Measurements from ENCODE around the gene ZSWIM2.

ZSWIM2 gene

DNA sequence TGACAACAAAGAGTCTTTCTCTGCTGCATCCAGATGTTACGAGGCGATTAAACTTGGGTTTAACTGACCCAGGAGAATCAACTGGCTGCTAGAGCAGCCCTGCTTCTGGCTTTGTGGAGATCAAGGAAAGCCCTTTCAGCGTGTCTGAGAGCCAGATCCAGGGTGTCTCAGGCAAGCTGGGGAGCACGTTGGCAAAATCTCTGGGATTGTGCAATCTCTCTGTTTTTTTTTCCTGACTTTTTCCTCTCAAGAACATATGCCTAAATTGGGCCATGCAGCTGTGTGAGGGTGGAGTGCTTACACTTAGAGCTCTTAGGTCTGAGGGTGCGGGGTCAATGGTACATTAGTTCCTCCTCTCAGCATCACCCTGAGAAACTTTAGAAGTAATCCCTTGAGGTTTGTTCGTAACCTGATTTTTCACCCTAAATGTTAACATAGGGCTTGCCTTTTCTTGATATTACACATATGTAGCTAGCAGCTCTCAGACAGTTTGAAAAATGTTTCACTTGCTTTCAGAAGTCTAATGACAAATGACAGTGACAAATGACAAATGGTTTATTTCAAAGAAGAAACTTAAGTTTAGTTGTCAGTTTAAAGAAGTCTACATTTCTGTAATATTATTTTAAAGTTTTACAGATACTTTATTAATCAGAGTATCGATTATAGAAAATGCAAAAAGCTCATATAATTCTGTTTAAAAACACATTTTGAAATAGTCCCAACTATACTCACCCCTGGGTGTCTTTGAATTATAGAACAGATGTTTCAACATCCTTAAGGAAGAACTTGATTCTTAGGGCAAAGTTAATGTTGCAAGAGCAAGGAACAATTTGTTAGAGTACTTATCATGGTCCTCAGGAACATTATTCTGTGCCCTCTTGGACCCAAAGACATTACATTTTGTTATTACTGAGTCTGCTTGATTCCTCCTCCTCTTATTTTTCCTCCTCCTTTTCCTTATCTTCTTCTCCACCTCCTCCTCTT, 38.4 kb upstream of the ZSWIM2 start:
- Histone ChIP-seq H4K20me1 (ENCODE audit: insufficient read depth, low read length) (no peaks in the 10 kb centered on the region), H3F3A (ENCODE audit: insufficient read depth, low read length) (no peaks in the 10 kb centered on the region), H3K79me2 (ENCODE audit: insufficient read depth, low read length) (no peaks in the 10 kb centered on the region), H3K36me3 (ENCODE audit: insufficient read depth, low read length) (no peaks in the 10 kb centered on the region), H3K9ac (ENCODE audit: low read length) (no peak overlapping the region), H3K27ac (ENCODE audit: low read depth, low read length, poor library complexity, severe bottlenecking) (no peak overlapping the region), H3K9me2 (ENCODE audit: low read depth, low read length) (no peaks in the 10 kb centered on the region), H3K4me2 (ENCODE audit: low read length) (no peak overlapping the region), H3K4me1 (ENCODE audit: insufficient read depth, low read length, severe bottlenecking) (no peaks in the 10 kb centered on the region), H3K4me3 (ENCODE audit: low read depth, low read length, poor library complexity, severe bottlenecking) (no peak overlapping the region), H3K9me3 (ENCODE audit: low read length) (no peaks in the 10 kb centered on the region), H2AFZ (ENCODE audit: low read length) (no peak overlapping the region), H3K27me3 (ENCODE audit: insufficient read depth, low read length) (no peaks in the 10 kb centered on the region)
- no peak for TF ChIP-seq EZH2 (IDR thresholded peaks at IDR 0.05; ENCODE audit: borderline replicate concordance, low read length)
- TF ChIP-seq, protein P1, sequence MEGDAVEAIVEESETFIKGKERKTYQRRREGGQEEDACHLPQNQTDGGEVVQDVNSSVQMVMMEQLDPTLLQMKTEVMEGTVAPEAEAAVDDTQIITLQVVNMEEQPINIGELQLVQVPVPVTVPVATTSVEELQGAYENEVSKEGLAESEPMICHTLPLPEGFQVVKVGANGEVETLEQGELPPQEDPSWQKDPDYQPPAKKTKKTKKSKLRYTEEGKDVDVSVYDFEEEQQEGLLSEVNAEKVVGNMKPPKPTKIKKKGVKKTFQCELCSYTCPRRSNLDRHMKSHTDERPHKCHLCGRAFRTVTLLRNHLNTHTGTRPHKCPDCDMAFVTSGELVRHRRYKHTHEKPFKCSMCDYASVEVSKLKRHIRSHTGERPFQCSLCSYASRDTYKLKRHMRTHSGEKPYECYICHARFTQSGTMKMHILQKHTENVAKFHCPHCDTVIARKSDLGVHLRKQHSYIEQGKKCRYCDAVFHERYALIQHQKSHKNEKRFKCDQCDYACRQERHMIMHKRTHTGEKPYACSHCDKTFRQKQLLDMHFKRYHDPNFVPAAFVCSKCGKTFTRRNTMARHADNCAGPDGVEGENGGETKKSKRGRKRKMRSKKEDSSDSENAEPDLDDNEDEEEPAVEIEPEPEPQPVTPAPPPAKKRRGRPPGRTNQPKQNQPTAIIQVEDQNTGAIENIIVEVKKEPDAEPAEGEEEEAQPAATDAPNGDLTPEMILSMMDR (IDR thresholded peaks at IDR 0.05; ENCODE audit: low read length): no peak

DNA sequence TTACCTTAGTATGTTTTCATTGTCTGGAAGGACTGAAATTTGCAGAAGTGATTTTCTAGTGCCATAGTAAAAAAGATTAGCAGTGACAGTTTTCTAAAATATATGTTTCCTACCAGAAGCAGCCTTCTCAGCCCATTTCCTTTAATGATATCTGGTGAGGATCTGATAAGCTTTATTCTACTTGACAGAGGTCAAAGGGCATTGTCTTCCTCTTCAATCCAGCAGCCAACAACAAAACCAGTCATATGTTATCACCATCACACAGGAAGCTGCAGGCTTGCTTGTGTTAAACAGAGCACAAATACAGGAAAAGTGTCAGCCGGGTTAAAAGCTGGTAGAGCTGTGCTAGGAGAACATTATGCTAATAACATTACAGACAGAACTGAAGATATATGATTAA, 35.6 kb upstream of the ZSWIM2 start:
- H3K4me1 ChIP-seq (ENCODE audit: insufficient read depth, low read length, severe bottlenecking): no peaks in the 10 kb centered on the region
- TF ChIP-seq EZH2 (IDR thresholded peaks at IDR 0.05; ENCODE audit: borderline replicate concordance, low read length): no peak
- TF ChIP-seq, protein P1 (IDR thresholded peaks at IDR 0.05; ENCODE audit: low read length): no peak
- no peak overlapping the region for H3K27ac ChIP-seq (ENCODE audit: low read depth, low read length, poor library complexity, severe bottlenecking)
- no peak overlapping the region for H3K9ac ChIP-seq (ENCODE audit: low read length)
- no peak overlapping the region for H3K4me3 ChIP-seq (ENCODE audit: low read depth, low read length, poor library complexity, severe bottlenecking)
- no peaks in the 10 kb centered on the region for H3K36me3 ChIP-seq (ENCODE audit: insufficient read depth, low read length)
- no peaks in the 10 kb centered on the region for H3K79me2 ChIP-seq (ENCODE audit: insufficient read depth, low read length)
- no peaks in the 10 kb centered on the region for H4K20me1 ChIP-seq (ENCODE audit: insufficient read depth, low read length)
- no peaks in the 10 kb centered on the region for H3K9me2 ChIP-seq (ENCODE audit: low read depth, low read length)
- no peaks in the 10 kb centered on the region for H3K9me3 ChIP-seq (ENCODE audit: low read length)
- H2AFZ ChIP-seq (ENCODE audit: low read length): no peak overlapping the region
- H3K4me2 ChIP-seq (ENCODE audit: low read length): no peak overlapping the region
- no peaks in the 10 kb centered on the region for H3F3A ChIP-seq (ENCODE audit: insufficient read depth, low read length)
- no peaks in the 10 kb centered on the region for H3K27me3 ChIP-seq (ENCODE audit: insufficient read depth, low read length)

DNA sequence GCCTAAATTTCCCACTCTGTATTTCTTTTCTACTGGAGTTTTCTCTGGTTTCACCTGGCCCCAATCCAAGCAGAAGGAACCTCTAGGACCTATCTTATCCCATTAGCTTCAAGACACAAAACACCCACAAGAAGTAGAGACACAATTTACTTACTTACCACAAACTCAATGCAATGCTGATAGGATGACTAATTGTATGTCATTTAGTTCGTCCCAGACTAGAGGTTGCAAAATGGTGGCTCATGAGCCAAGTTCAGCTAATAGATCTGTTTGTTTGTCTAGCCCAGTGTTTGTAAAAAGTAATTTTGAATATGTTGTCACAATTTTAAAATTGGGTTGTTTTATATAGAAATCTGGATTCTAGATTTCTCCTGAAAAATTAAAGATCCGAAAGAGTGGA, 34.7 kb upstream of the ZSWIM2 start:
- no peaks in the 10 kb centered on the region for H4K20me1 ChIP-seq (ENCODE audit: insufficient read depth, low read length)
- no peak overlapping the region for H3K27ac ChIP-seq (ENCODE audit: low read depth, low read length, poor library complexity, severe bottlenecking)
- no peaks in the 10 kb centered on the region for H3K36me3 ChIP-seq (ENCODE audit: insufficient read depth, low read length)
- no peaks in the 10 kb centered on the region for H3F3A ChIP-seq (ENCODE audit: insufficient read depth, low read length)
- no peaks in the 10 kb centered on the region for H3K9me2 ChIP-seq (ENCODE audit: low read depth, low read length)
- no peaks in the 10 kb centered on the region for H3K9me3 ChIP-seq (ENCODE audit: low read length)
- no peak for TF ChIP-seq EZH2 (IDR thresholded peaks at IDR 0.05; ENCODE audit: borderline replicate concordance, low read length)
- H3K9ac ChIP-seq (ENCODE audit: low read length): no peak overlapping the region
- no peak overlapping the region for H3K4me2 ChIP-seq (ENCODE audit: low read length)
- no peak overlapping the region for H2AFZ ChIP-seq (ENCODE audit: low read length)
- H3K27me3 ChIP-seq (ENCODE audit: insufficient read depth, low read length): no peaks in the 10 kb centered on the region
- no peaks in the 10 kb centered on the region for H3K79me2 ChIP-seq (ENCODE audit: insufficient read depth, low read length)
- no peaks in the 10 kb centered on the region for H3K4me1 ChIP-seq (ENCODE audit: insufficient read depth, low read length, severe bottlenecking)
- H3K4me3 ChIP-seq (ENCODE audit: low read depth, low read length, poor library complexity, severe bottlenecking): no peak overlapping the region
